H1 (cell line): ENCODE measurements around the gene NCKAP1. TPM values are rescaled to one million over a fixed set of nuclear protein-coding genes. Genes with fewer than 3 reads are reported as not detected.

Experiments
- CTCF ChIA-PET: fragments of 300-600 bp; sonication (Branson Sonifier 250); formaldehyde crosslinking; loops from one replicate; lab custom pipeline; 2021; ENCODE audit not compliant: partially characterized antibody; lab: Charles Lee
- POLR2A ChIA-PET: fragments of 300-600 bp; sonication (Branson Sonifier 250); formaldehyde crosslinking; loops from one replicate; lab custom pipeline; 2021; ENCODE audit warnings: inconsistent platforms; ENCODE audit not compliant: partially characterized antibody; lab: Charles Lee
- DNase-seq, 2 experiments: peaks; one replicate each; pipeline versions ENCODE4 v3.0.0 to v3.0.0-alpha.2; 2010 to 2022; ENCODE audit warnings: low spot score in 2 of 2, low read depth in 1 of 2, mixed read lengths in 1 of 2
- FAIRE-seq: peaks from 2 replicates; lab custom pipeline; 2011; peaks lifted over from hg19 to GRCh38; lab: Jason Lieb, UNC
- H2AFZ ChIP-seq: 2 replicates; pipeline ENCODE4 v1.8.1; 2012; ENCODE audit warnings: low read length, inconsistent platforms
- H2AK5ac ChIP-seq: 2 replicates; pipeline ENCODE4 v1.6.1; 2013; ENCODE audit warnings: low read depth, low read length
- H2BK120ac ChIP-seq: replicated peaks from 2 replicates; pipeline ENCODE3; 2013; ENCODE audit warnings: low read depth, low read length, inconsistent platforms
- H2BK12ac ChIP-seq: 2 replicates; pipeline ENCODE4 v1.6.1; 2013; ENCODE audit warnings: low read depth, low read length
- H2BK15ac ChIP-seq: 2 replicates; pipeline ENCODE4 v1.6.1; 2013; ENCODE audit warnings: low read length
- H2BK20ac ChIP-seq: 2 replicates; pipeline ENCODE4 v1.6.1; 2013; ENCODE audit warnings: low read length
- H2BK5ac ChIP-seq: 2 replicates; pipeline ENCODE4 v1.6.1; 2013; ENCODE audit warnings: low read depth, low read length
- H3K14ac ChIP-seq: 2 replicates; pipeline ENCODE4 v1.6.1; 2013; ENCODE audit warnings: inconsistent platforms; ENCODE audit not compliant: insufficient read length
- H3K18ac ChIP-seq: 2 replicates; pipeline ENCODE4 v1.6.1; 2013; ENCODE audit warnings: low read length; ENCODE audit errors: extremely low read depth
- H3K23ac ChIP-seq: 2 replicates; pipeline ENCODE4 v1.6.1; 2013; ENCODE audit warnings: inconsistent platforms; ENCODE audit not compliant: insufficient read length
- H3K23me2 ChIP-seq: 2 replicates; pipeline ENCODE4 v1.6.1; 2013; ENCODE audit warnings: low read depth, low read length
- H3K27ac ChIP-seq: 2 replicates; pipeline ENCODE4 v1.6.1; 2011; ENCODE audit warnings: low read depth, low read length, inconsistent platforms
- H3K27me3 ChIP-seq, 4 experiments: replicated peaks in 1 of 4; 1 replicate in 1 of 4; 2 replicates in 3 of 4; pipeline versions ENCODE4 v1.6.1 to v1.8.1; 2011 to 2013; ENCODE audit warnings: low read length in 3 of 4, mild to moderate bottlenecking in 3 of 4, inconsistent platforms in 2 of 4, mixed read lengths in 2 of 4, moderate library complexity in 1 of 4; ENCODE audit not compliant: control insufficient read depth in 3 of 4, insufficient read depth in 3 of 4; ENCODE audit errors: extremely low read depth in 1 of 4
- H3K36me3 ChIP-seq, 4 experiments: 2 replicates each; pipeline versions ENCODE4 v1.6.1 to v1.8.1; 2011 to 2013; ENCODE audit warnings: mild to moderate bottlenecking in 4 of 4, low read length in 3 of 4, moderate library complexity in 2 of 4, control low read depth in 1 of 4, inconsistent platforms in 1 of 4; ENCODE audit not compliant: insufficient read depth in 4 of 4, control insufficient read depth in 2 of 4
- H3K4ac ChIP-seq: replicated peaks from 2 replicates; pipeline ENCODE3; 2013; ENCODE audit warnings: low read length, low read depth, mixed read lengths, inconsistent platforms; ENCODE audit not compliant: insufficient read length
- H3K4me1 ChIP-seq, 4 experiments: replicated peaks in 1 of 4; 1 replicate in 1 of 4; 2 replicates in 3 of 4; pipeline versions ENCODE4 v1.6.1 to v1.8.1; 2011 to 2013; ENCODE audit warnings: low read length in 3 of 4, inconsistent platforms in 2 of 4, mixed read lengths in 1 of 4; ENCODE audit not compliant: insufficient read depth in 4 of 4, control insufficient read depth in 3 of 4
- H3K4me2 ChIP-seq, 2 experiments: 2 replicates each; pipeline versions ENCODE4 v1.6.1 to v1.8.1; 2011 to 2013; ENCODE audit warnings: low read depth in 2 of 2, low read length in 2 of 2, control low read depth in 1 of 2, inconsistent platforms in 1 of 2, mild to moderate bottlenecking in 1 of 2; ENCODE audit not compliant: insufficient read depth in 1 of 2
- H3K4me3 ChIP-seq, 4 experiments: fragments of 200-600, 300-600 bp in 1 of 4; sonication (generic), shearing (Covaris generic), sonication (Bioruptor Twin) in 1 of 4; 2 replicates each; pipeline versions ENCODE4 v1.5.1 to v1.8.1; 2011 to 2016; ENCODE audit warnings: low read length in 4 of 4, low read depth in 3 of 4, control low read depth in 2 of 4, inconsistent platforms in 2 of 4, mild to moderate bottlenecking in 2 of 4, mixed read lengths in 1 of 4, moderate library complexity in 1 of 4; ENCODE audit not compliant: insufficient read depth in 2 of 4; ENCODE audit errors: extremely low read depth in 1 of 4
- H3K56ac ChIP-seq: replicated peaks from 2 replicates; pipeline ENCODE3; 2013; ENCODE audit warnings: low read depth, mild to moderate bottlenecking, mixed read lengths, low read length, inconsistent platforms; ENCODE audit not compliant: insufficient read length
- H3K79me1 ChIP-seq: 2 replicates; pipeline ENCODE4 v1.6.1; 2013; ENCODE audit warnings: low read depth, low read length, control low read depth
- H3K79me2 ChIP-seq, 2 experiments: 2 replicates each; pipeline versions ENCODE4 v1.6.1 to v1.8.1; 2012 to 2013; ENCODE audit warnings: low read length in 2 of 2, mild to moderate bottlenecking in 2 of 2, inconsistent platforms in 1 of 2; ENCODE audit not compliant: insufficient read depth in 2 of 2, control insufficient read depth in 1 of 2
- H3K9ac ChIP-seq, 4 experiments: replicated peaks in 1 of 4; 1 replicate in 1 of 4; 2 replicates in 3 of 4; pipeline versions ENCODE4 v1.6.1 to v1.8.1; 2011 to 2013; ENCODE audit warnings: low read depth in 3 of 4, low read length in 3 of 4, control low read depth in 2 of 4, mild to moderate bottlenecking in 2 of 4, moderate library complexity in 2 of 4, inconsistent platforms in 1 of 4; ENCODE audit errors: extremely low read depth in 1 of 4
- H3K9me3 ChIP-seq, 2 experiments: 2 replicates each; pipeline versions ENCODE4 v1.6.1 to v1.8.1; 2012 to 2013; ENCODE audit warnings: mild to moderate bottlenecking in 2 of 2, moderate library complexity in 2 of 2, control low read depth in 1 of 2, inconsistent platforms in 1 of 2, low read depth in 1 of 2, low read length in 1 of 2, mixed read lengths in 1 of 2; ENCODE audit not compliant: insufficient read depth in 2 of 2
- H4K20me1 ChIP-seq, 2 experiments: replicated peaks in 1 of 2; 2 replicates each; pipeline versions ENCODE3 to v1.8.1; 2011 to 2013; ENCODE audit warnings: inconsistent platforms in 2 of 2, low read length in 2 of 2, mild to moderate bottlenecking in 1 of 2; ENCODE audit not compliant: insufficient read depth in 2 of 2, control insufficient read depth in 1 of 2
- H4K5ac ChIP-seq: 2 replicates; pipeline ENCODE4 v1.6.1; 2013; ENCODE audit warnings: low read length, low read depth, mixed read lengths, inconsistent platforms; ENCODE audit not compliant: insufficient read length
- H4K8ac ChIP-seq: 2 replicates; pipeline ENCODE4 v1.8.0; 2013; ENCODE audit warnings: mild to moderate bottlenecking, moderate library complexity, low read length, inconsistent platforms; ENCODE audit not compliant: insufficient read depth; ENCODE audit errors: extremely low read depth
- H4K91ac ChIP-seq: replicated peaks from 2 replicates; pipeline ENCODE3; 2013; ENCODE audit warnings: low read length, mixed read lengths, inconsistent platforms; ENCODE audit not compliant: insufficient read length
- BACH1 ChIP-seq: IDR thresholded peaks from 2 replicates; pipeline ENCODE4 v1.6.1; 2012; ENCODE audit warnings: low read length, improper control_type of control experiment
- CBX8 ChIP-seq: fragments of 300-800, 300-1000 bp; sonication (generic); IDR thresholded peaks from 2 replicates; pipeline ENCODE4 v1.7.1; 2016; ENCODE audit warnings: low read depth, low read length, borderline replicate concordance
- EP300 ChIP-seq, 2 experiments: IDR thresholded peaks; 1 replicate in 1 of 2; 2 replicates in 1 of 2; pipeline ENCODE4 v1.6.1; 2011 to 2012; ENCODE audit warnings: low read depth in 2 of 2, low read length in 2 of 2, mild to moderate bottlenecking in 2 of 2, borderline replicate concordance in 1 of 2, inconsistent platforms in 1 of 2, moderate library complexity in 1 of 2
- KDM4A ChIP-seq: IDR thresholded peaks from one replicate; pipeline ENCODE4 v1.7.1; 2012; ENCODE audit warnings: low read depth, mild to moderate bottlenecking, moderate library complexity, low read length, inconsistent platforms; ENCODE audit not compliant: severe bottlenecking
- POLR2A ChIP-seq, 2 experiments: IDR thresholded peaks; 1 replicate in 1 of 2; 2 replicates in 1 of 2; pipeline ENCODE4 v1.6.1; 2011; ENCODE audit warnings: low read depth in 2 of 2, low read length in 2 of 2, mild to moderate bottlenecking in 2 of 2; ENCODE audit errors: control extremely low read depth in 1 of 2
- RAD21 ChIP-seq, 2 experiments: IDR thresholded peaks in 1 of 2; conservative IDR thresholded peaks in 1 of 2; 2 replicates each; pipeline ENCODE4 v1.6.1; 2011; ENCODE audit warnings: low read depth in 2 of 2, low read length in 2 of 2, improper control_type of control experiment in 1 of 2, inconsistent platforms in 1 of 2, mild to moderate bottlenecking in 1 of 2, moderate library complexity in 1 of 2
- RFX5 ChIP-seq: IDR thresholded peaks from 2 replicates; pipeline ENCODE4 v1.6.1; 2011; ENCODE audit warnings: low read depth, low read length, improper control_type of control experiment, borderline replicate concordance
- SIX5 ChIP-seq: IDR thresholded peaks from 2 replicates; pipeline ENCODE4 v1.6.1; 2011; ENCODE audit warnings: mild to moderate bottlenecking, low read depth, low read length
- SUZ12 ChIP-seq: fragments of 200-600 bp; sonication (generic); IDR thresholded peaks from 2 replicates; pipeline ENCODE4 v1.6.1; 2012; ENCODE audit warnings: mild to moderate bottlenecking, inconsistent platforms, low read length, moderate library complexity, mixed read lengths
- TBP ChIP-seq: IDR thresholded peaks from 2 replicates; pipeline ENCODE4 v1.6.1; 2011; ENCODE audit warnings: low read depth, low read length, improper control_type of control experiment
- polyA plus RNA-seq, 7 experiments: library from polyadenylated mRNA; depleted of rRNA in 3 of 7; stranded (reverse) in 5 of 7; unstranded in 2 of 7; fragments of >200 nt in 5 of 7; fragments of 200-250 nt in 2 of 7; gene quantifications; 1 replicate in 5 of 7; 2 replicates in 1 of 7; 4 replicates in 1 of 7; pipeline versions ENCODE4 v1.2.1 to v1.2.3, GENCODE V29; 2011 to 2013; ENCODE audit warnings: missing spikeins in 2 of 7, mixed read lengths in 2 of 7
- total RNA-seq: library from RNA; stranded (reverse); fragmentation: NEBNext Ultra II Directional; extraction: Animal tissue kit (Norgen Biotek cat#: 25700); gene quantifications from 2 replicates; pipeline ENCODE4 v1.2.1, GENCODE V29; 2021
- TF ChIP-seq, protein P1 (sequence below), 3 experiments: IDR thresholded peaks; 1 replicate in 2 of 3; 2 replicates in 1 of 3; pipeline versions ENCODE4 v1.5.1 to v1.6.1; 2011; ENCODE audit warnings: low read length in 3 of 3, mild to moderate bottlenecking in 3 of 3, inconsistent platforms in 2 of 3, low read depth in 1 of 3, moderate library complexity in 1 of 3; ENCODE audit not compliant: insufficient read depth in 1 of 3; ENCODE audit errors: control extremely low read depth in 1 of 3
- TF ChIP-seq, protein P2 (sequence below): IDR thresholded peaks from 2 replicates; pipeline ENCODE4 v1.6.1; 2012; ENCODE audit warnings: inconsistent platforms

Gene NCKAP1
- total and polyA plus RNA-seq, 2 of the 8 experiments (the other 6 are each of a cell fraction or from before 2014, with no cell fraction given): 90.8 to 173 TPM

DNA sequence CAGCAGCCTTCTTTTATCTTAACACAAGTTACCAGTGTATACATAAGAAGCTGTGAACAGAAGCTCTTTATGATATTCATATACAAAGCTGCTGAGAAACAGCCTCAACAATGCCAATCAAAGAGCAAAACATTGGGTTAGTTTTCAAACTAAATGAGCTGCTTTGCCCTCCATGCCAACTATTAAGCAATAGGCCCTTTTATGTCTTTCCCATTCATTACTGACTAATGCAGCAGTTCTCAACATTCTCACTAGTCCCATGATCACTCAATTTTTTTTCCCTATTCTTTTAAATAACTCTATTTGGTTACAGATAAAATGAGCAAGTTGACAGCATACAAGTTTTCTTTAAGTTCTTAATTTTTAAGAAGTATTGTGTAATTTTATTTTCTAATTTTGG lies 114.0 kb downstream of the NCKAP1 start:
- no peak overlapping the region for H3K4me3 ChIP-seq
- H3K14ac ChIP-seq: no peak overlapping the region
- no peak overlapping the region for H2BK12ac ChIP-seq
- FAIRE-seq (no peak), DNase-seq (no peak)
- no peak overlapping the region for H2BK5ac ChIP-seq
- no peak overlapping the region for H2BK120ac ChIP-seq
- H3K36me3 ChIP-seq: peaks cover 0 to 73% (median 13%) of the 10 kb centered on the region in 4 experiments; a peak in 7 of 8 replicates
- H3K27me3 ChIP-seq: no peaks in the 10 kb centered on the region
- no peak overlapping the region for H2AFZ ChIP-seq
- H3K18ac ChIP-seq: no peak overlapping the region
- H3K9me3 ChIP-seq: no peaks in the 10 kb centered on the region
- CTCF ChIA-PET: no interaction called here
- no peaks in the 10 kb centered on the region for H3K79me1 ChIP-seq
- no peaks in the 10 kb centered on the region for H3K79me2 ChIP-seq
- no peak overlapping the region for H3K27ac ChIP-seq
- H3K9ac ChIP-seq: no peak overlapping the region
- H3K4me2 ChIP-seq: no peak overlapping the region
- no peaks in the 10 kb centered on the region for H4K20me1 ChIP-seq
- H3K56ac ChIP-seq: no peak overlapping the region
- no peak overlapping the region for H2BK15ac ChIP-seq
- no peaks in the 10 kb centered on the region; a peak in 1 of 7 replicates for H3K4me1 ChIP-seq
- H3K23me2 ChIP-seq: no peaks in the 10 kb centered on the region
- no peak overlapping the region for H2AK5ac ChIP-seq
- H4K91ac ChIP-seq: no peak overlapping the region
- no peak overlapping the region for H4K5ac ChIP-seq
- no peak overlapping the region for H4K8ac ChIP-seq
- no peak overlapping the region for H2BK20ac ChIP-seq
- POLR2A ChIA-PET: no interaction called here
- no peak overlapping the region for H3K4ac ChIP-seq
- H3K23ac ChIP-seq: no peak overlapping the region
- no peak for TF ChIP-seq EP300 (IDR thresholded peaks at IDR 0.05; ENCODE audit: borderline replicate concordance in 1 of 2, low read depth in 2 of 2, low read length in 2 of 2)
- no peak for TF ChIP-seq SIX5
- no peak for TF ChIP-seq SUZ12
- no peak for TF ChIP-seq RFX5
- TF ChIP-seq CBX8: no peak
- no peak for TF ChIP-seq BACH1
- TF ChIP-seq, protein P1, sequence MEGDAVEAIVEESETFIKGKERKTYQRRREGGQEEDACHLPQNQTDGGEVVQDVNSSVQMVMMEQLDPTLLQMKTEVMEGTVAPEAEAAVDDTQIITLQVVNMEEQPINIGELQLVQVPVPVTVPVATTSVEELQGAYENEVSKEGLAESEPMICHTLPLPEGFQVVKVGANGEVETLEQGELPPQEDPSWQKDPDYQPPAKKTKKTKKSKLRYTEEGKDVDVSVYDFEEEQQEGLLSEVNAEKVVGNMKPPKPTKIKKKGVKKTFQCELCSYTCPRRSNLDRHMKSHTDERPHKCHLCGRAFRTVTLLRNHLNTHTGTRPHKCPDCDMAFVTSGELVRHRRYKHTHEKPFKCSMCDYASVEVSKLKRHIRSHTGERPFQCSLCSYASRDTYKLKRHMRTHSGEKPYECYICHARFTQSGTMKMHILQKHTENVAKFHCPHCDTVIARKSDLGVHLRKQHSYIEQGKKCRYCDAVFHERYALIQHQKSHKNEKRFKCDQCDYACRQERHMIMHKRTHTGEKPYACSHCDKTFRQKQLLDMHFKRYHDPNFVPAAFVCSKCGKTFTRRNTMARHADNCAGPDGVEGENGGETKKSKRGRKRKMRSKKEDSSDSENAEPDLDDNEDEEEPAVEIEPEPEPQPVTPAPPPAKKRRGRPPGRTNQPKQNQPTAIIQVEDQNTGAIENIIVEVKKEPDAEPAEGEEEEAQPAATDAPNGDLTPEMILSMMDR (IDR thresholded peaks at IDR 0.05; ENCODE audit: control extremely low read depth in 1 of 3, insufficient read depth in 1 of 3, low read depth in 1 of 3, low read length in 3 of 3): no peak
- TF ChIP-seq TBP: no peak
- TF ChIP-seq, protein P2, sequence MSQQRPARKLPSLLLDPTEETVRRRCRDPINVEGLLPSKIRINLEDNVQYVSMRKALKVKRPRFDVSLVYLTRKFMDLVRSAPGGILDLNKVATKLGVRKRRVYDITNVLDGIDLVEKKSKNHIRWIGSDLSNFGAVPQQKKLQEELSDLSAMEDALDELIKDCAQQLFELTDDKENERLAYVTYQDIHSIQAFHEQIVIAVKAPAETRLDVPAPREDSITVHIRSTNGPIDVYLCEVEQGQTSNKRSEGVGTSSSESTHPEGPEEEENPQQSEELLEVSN: no peak
- no peak for TF ChIP-seq POLR2A (IDR thresholded peaks at IDR 0.05; ENCODE audit: control extremely low read depth in 1 of 2, low read depth in 2 of 2, low read length in 2 of 2)
- TF ChIP-seq RAD21 (IDR thresholded peaks at IDR 0.05 in 1 of 2, conservative IDR thresholded peaks at IDR 0.05 in 1 of 2; ENCODE audit: low read depth in 2 of 2, low read length in 2 of 2): no peak
- TF ChIP-seq KDM4A: no peak
